ENCODE measurements around the gene MYBPH.

Gene MYBPH

GRCh38 chr1:203175237-203175826 lies at the start of gene MYBPH:
TSS of gene MYBPH (minus strand) at chr1:203175826. CDS start at chr1:203175755, 71 bp downstream.
- no peak for DNase-seq (ENCODE audit: low spot score)

GRCh38 chr1:203225071-203225470 lies 49.4 kb upstream of the MYBPH start:
- DNase-seq (ENCODE audit: low spot score) = no peak

- no peak for DNase-seq (ENCODE audit: low spot score)
These were observed 47.6 kb upstream of the MYBPH start for GRCh38 chr1:203223012-203223775.

GRCh38 chr1:203219934-203220333 lies 44.3 kb upstream of the MYBPH start:
- no peak for DNase-seq (ENCODE audit: low spot score)

GRCh38 chr1:203219171-203219570 lies 43.5 kb upstream of the MYBPH start:
- no peak for DNase-seq (ENCODE audit: low spot score)

GRCh38 chr1:203217668-203218067 lies 42.0 kb upstream of the MYBPH start:
- DNase-seq (ENCODE audit: low spot score) = no peak

GRCh38 chr1:203217139-203217655 lies 41.6 kb upstream of the MYBPH start:
- DNase-seq (ENCODE audit: low spot score) = no peak

- peak; percentile 32 for DNase-seq (ENCODE audit: low spot score)
These were observed 40.9 kb upstream of the MYBPH start for GRCh38 chr1:203216274-203217138.

- DNase-seq (ENCODE audit: low spot score) = no peak
These were observed 39.9 kb upstream of the MYBPH start for GRCh38 chr1:203215573-203215972.

GRCh38 chr1:203214871-203215270 lies 39.2 kb upstream of the MYBPH start:
- no peak for DNase-seq (ENCODE audit: low spot score)

GRCh38 chr1:203213126-203213525 lies 37.5 kb upstream of the MYBPH start:
- DNase-seq (ENCODE audit: low spot score) = no peak

- no peak for DNase-seq (ENCODE audit: low spot score)
These were observed 36.2 kb upstream of the MYBPH start for GRCh38 chr1:203211812-203212211.

- DNase-seq (ENCODE audit: low spot score) = no peak
These were observed 35.4 kb upstream of the MYBPH start for GRCh38 chr1:203210988-203211387.

- no peak for DNase-seq (ENCODE audit: low spot score)
These were observed 34.7 kb upstream of the MYBPH start for GRCh38 chr1:203210350-203210749.

GRCh38 chr1:203208181-203208580 lies 32.6 kb upstream of the MYBPH start:
- no peak for DNase-seq (ENCODE audit: low spot score)

- DNase-seq (ENCODE audit: low spot score) = no peak
These were observed 32.1 kb upstream of the MYBPH start for GRCh38 chr1:203207751-203208150.

GRCh38 chr1:203206129-203206687 lies 30.6 kb upstream of the MYBPH start:
- no peak for DNase-seq (ENCODE audit: low spot score)

GRCh38 chr1:203204756-203205155 lies 29.1 kb upstream of the MYBPH start:
- no peak for DNase-seq (ENCODE audit: low spot score)

GRCh38 chr1:203202431-203203245 lies 27.0 kb upstream of the MYBPH start:
- no peak for DNase-seq (ENCODE audit: low spot score)

- no peak for DNase-seq (ENCODE audit: low spot score)
These were observed 26.0 kb upstream of the MYBPH start for GRCh38 chr1:203201516-203202205.

- DNase-seq (ENCODE audit: low spot score) = no peak
These were observed 25.3 kb upstream of the MYBPH start for GRCh38 chr1:203200916-203201315.
